ENCODE results near the gene TTLL9.
"Not testable (repeated sequence)": the region's sequence is repeated elsewhere in the genome, so short reads cannot be mapped to it uniquely, and the experiment has no call there.

TTLL9 gene

GRCh38 chr20:31924561-31924960, 54.1 kb downstream of the TTLL9 start:
- no peak overlapping the region for H3K4me3 ChIP-seq (replicated peaks; ENCODE audit: low read depth, low read length)

GRCh38 chr20:31925631-31926030, 55.2 kb downstream of the TTLL9 start:
- no peak overlapping the region for H3K4me3 ChIP-seq (replicated peaks; ENCODE audit: low read depth, low read length)
- TF ChIP-seq, protein P1, sequence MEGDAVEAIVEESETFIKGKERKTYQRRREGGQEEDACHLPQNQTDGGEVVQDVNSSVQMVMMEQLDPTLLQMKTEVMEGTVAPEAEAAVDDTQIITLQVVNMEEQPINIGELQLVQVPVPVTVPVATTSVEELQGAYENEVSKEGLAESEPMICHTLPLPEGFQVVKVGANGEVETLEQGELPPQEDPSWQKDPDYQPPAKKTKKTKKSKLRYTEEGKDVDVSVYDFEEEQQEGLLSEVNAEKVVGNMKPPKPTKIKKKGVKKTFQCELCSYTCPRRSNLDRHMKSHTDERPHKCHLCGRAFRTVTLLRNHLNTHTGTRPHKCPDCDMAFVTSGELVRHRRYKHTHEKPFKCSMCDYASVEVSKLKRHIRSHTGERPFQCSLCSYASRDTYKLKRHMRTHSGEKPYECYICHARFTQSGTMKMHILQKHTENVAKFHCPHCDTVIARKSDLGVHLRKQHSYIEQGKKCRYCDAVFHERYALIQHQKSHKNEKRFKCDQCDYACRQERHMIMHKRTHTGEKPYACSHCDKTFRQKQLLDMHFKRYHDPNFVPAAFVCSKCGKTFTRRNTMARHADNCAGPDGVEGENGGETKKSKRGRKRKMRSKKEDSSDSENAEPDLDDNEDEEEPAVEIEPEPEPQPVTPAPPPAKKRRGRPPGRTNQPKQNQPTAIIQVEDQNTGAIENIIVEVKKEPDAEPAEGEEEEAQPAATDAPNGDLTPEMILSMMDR (IDR thresholded peaks at IDR 0.05; ENCODE audit: low read length, missing control alignments) = no peak
- DNase-seq (ENCODE audit: low read depth) = no peak

More at GRCh38 chr20:31924561-31924960, 54.1 kb downstream of the TTLL9 start:
- DNase-seq (ENCODE audit: low read depth) = no peak
- TF ChIP-seq, protein P1 (IDR thresholded peaks at IDR 0.05; ENCODE audit: low read length, missing control alignments) = no peak

DNA sequence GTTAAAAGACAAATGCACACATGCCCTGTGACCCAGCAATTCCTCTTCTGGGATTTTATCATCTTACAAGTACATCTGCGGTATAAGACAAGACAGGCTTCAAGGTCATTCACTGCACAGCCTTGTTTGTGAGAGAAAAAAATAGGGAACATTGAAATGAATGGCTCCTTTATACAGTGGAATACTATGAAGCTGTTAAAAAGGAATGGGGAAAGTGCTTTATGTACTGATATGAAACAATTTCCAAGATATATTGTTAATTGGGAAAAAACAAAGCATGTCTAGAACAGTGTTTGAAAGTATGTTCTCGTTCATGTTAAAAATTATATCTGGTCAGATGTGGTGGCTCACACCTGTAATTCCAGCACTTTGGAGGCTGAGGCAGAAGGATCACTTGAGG, 56.1 kb downstream of the TTLL9 start:
- TF ChIP-seq, protein P1 (IDR thresholded peaks at IDR 0.05; ENCODE audit: low read length, missing control alignments) = no peak

GRCh38 chr20:31927627-31928159, 57.3 kb downstream of the TTLL9 start:
- TF ChIP-seq, protein P1 (IDR thresholded peaks at IDR 0.05; ENCODE audit: low read length, missing control alignments) = no peak
- no peak for DNase-seq (ENCODE audit: low read depth)
- no peak overlapping the region for H3K4me3 ChIP-seq (replicated peaks; ENCODE audit: low read depth, low read length)

More for the DNA sequence above, 56.1 kb downstream of the TTLL9 start:
- no peak for DNase-seq (ENCODE audit: low read depth)
- H3K4me3 ChIP-seq (replicated peaks; ENCODE audit: low read depth, low read length) = no peak overlapping the region

DNA sequence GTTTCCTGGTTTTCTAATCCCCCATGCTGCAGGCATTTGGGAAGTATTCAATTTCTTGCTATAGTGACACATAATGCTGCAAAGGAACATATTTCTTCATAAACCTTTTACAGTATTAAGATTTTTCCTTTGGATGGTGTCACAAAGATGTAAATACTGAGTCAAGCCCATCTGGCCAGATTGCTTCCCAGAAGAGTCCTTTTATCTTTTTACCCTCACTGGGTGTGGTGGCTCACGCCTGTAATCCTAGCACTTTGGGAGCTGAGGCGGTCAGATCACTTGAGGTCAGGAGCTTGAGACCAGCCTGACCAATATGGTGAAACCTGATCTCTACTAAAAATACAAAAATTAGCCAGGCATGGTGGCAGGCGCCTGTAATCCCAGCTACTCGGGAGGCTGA, 59.2 kb downstream of the TTLL9 start:
- not testable (repeated sequence) for DNase-seq (ENCODE audit: low read depth); H3K4me3 ChIP-seq (replicated peaks; ENCODE audit: low read depth, low read length)

DNA sequence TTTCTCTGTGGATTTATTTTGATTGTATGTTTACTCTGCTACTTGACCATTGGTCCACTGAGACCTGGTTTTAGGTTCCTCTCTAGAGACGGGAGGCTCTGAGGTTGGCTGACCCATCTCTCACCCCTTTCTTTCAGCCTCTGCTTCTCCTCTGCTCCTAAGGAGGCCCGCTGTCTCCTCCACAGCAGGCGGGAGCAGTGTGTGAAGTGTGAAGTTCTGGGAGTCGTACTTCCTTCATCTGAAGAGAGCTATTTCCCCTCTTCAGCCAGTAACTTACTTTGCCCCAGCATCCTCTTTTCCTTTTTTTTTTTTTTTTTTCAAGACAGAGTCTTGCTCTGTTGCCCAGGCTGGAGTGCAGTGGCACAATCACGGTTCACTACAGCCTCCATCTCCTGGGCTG, 60.3 kb downstream of the TTLL9 start:
- TF ChIP-seq, protein P1 (IDR thresholded peaks at IDR 0.05; ENCODE audit: low read length, missing control alignments) = no peak
- DNase-seq (ENCODE audit: low read depth) = no peak
- H3K4me3 ChIP-seq (replicated peaks; ENCODE audit: low read depth, low read length) = no peak overlapping the region

GRCh38 chr20:31933698-31934097, 63.3 kb downstream of the TTLL9 start:
- no peak for DNase-seq (ENCODE audit: low read depth)
- no peak overlapping the region for H3K4me3 ChIP-seq (replicated peaks; ENCODE audit: low read depth, low read length)
- TF ChIP-seq, protein P1 (IDR thresholded peaks at IDR 0.05; ENCODE audit: low read length, missing control alignments) = no peak
